HepG2 (cell line): Measurements from ENCODE around the gene ID3.

Experiments used
- FOXM1 ChIP-seq: sonication (generic); formaldehyde crosslinking; IDR thresholded peaks from 2 replicates; pipeline ENCODE4 v1.5.0; 2020; ENCODE audit warnings: missing genetic modification reagents
- KLF13 ChIP-seq: sonication (generic); formaldehyde crosslinking; IDR thresholded peaks from 2 replicates; pipeline ENCODE4 v1.4.0; 2020; ENCODE audit warnings: mild to moderate bottlenecking, missing genetic modification reagents
- MAX ChIP-seq: IDR thresholded peaks from 2 replicates; pipeline ENCODE4 v1.6.1; 2012; ENCODE audit warnings: inconsistent platforms
- NR2F1 ChIP-seq, 2 experiments: fragments of 450-650 bp in 1 of 2; formaldehyde crosslinking in 1 of 2; IDR thresholded peaks; 2 replicates each; pipeline versions ENCODE4 v1.5.0 to v1.6.1; 2016 to 2020; ENCODE audit warnings: mild to moderate bottlenecking in 1 of 2, missing compliant biosample characterization in 1 of 2, missing genetic modification reagents in 1 of 2, moderate library complexity in 1 of 2
- RAD51 ChIP-seq: fragments of 450-650 bp; IDR thresholded peaks from 2 replicates; pipeline ENCODE4 v1.6.1; 2016; ENCODE audit warnings: borderline replicate concordance
- RBFOX2 ChIP-seq: fragments of 200-400 bp; formaldehyde crosslinking; IDR thresholded peaks from 2 replicates; pipeline ENCODE4 v1.6.1; 2017; ENCODE audit warnings: low read depth, mild to moderate bottlenecking, low read length
- ZFX ChIP-seq: sonication (generic); formaldehyde crosslinking; IDR thresholded peaks from 2 replicates; pipeline ENCODE4 v1.4.0; 2020; ENCODE audit warnings: mild to moderate bottlenecking, low read depth, missing genetic modification reagents, moderate library complexity

GRCh38 chr1:23581219-23581618, 21.9 kb upstream of the ID3 start:
- TF ChIP-seq KLF13 (no peak), MAX (no peak), ZFX (CRISPR knock-in tag) (no peak), NR2F1 (CRISPR knock-in tag; IDR thresholded peaks at IDR 0.05) (no peak), RBFOX2 (no peak), RAD51 (no peak), FOXM1 (CRISPR knock-in tag) (no peak)
